ENCODE data around the gene FOXE1.

The FOXE1 gene

DNA sequence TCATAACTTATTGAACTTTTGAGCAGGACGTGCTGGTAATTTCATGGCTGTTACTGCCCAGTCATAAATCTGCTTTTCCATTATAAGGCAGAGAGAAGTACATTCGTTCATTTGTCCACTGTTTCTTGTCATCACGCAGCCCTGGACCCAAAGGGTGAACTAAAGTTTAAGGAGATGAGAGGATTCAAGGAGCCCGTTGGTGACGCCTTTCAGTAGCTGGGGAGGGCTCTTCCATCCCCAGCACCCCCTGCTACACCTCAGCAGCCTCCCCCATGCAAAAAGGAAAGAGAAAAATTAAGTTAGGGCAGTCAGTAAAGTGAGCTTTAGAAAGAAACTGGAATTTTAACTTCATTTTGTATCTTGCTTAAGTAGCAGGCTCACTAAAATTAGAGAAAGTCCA, 2.9 kb downstream of the FOXE1 start:
- H3K4me3 ChIP-seq (ENCODE audit: low read length), result no peak overlapping the region
- TF ChIP-seq, protein P1, sequence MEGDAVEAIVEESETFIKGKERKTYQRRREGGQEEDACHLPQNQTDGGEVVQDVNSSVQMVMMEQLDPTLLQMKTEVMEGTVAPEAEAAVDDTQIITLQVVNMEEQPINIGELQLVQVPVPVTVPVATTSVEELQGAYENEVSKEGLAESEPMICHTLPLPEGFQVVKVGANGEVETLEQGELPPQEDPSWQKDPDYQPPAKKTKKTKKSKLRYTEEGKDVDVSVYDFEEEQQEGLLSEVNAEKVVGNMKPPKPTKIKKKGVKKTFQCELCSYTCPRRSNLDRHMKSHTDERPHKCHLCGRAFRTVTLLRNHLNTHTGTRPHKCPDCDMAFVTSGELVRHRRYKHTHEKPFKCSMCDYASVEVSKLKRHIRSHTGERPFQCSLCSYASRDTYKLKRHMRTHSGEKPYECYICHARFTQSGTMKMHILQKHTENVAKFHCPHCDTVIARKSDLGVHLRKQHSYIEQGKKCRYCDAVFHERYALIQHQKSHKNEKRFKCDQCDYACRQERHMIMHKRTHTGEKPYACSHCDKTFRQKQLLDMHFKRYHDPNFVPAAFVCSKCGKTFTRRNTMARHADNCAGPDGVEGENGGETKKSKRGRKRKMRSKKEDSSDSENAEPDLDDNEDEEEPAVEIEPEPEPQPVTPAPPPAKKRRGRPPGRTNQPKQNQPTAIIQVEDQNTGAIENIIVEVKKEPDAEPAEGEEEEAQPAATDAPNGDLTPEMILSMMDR (IDR thresholded peaks at IDR 0.05; ENCODE audit: insufficient read depth, low read depth, low read length, missing control alignments), result no peak
- DNase-seq (ENCODE audit: low read depth), result no peak

DNA sequence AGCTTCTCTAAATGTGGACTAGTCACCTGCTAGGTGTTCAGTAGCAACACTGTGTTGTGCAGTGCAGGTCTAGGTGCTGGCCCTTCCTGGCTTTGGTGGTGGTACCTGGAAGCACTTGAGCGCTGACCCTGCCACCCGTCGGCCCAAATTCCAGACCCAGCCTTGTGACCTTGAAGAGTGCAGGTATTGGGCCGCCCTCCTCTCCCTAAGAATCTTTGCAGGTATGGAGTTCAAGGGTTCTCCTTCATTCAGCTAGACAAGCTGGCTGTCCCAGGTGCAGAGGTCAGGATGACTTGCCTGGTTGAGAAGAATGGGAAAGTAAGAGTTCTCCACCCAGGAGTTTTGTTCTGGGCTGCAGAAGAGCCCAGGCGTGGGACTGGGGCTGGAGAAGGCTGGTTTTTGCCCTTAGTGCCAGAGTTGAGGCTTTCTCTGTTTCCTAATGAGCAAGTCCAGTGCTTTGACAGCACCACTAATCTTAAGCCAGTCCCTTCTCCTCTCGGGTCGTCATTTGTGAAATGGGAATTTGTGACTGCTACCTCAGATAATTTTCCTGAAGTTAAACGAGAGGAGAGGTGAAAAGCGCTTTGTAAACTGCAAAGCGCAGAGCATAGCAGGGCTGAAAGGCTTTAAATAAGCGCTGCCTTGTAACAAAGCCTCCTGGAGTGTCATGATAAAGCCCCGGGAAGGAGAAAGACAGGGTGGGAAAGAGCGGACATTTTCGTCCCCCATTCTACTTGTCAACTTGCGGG, 4.0 kb downstream of the FOXE1 start:
- DNase-seq (ENCODE audit: low read depth), result no peak
- H3K4me3 ChIP-seq (ENCODE audit: low read length), result no peak overlapping the region
- TF ChIP-seq, protein P1 (IDR thresholded peaks at IDR 0.05; ENCODE audit: insufficient read depth, low read depth, low read length, missing control alignments), result no peak

DNA sequence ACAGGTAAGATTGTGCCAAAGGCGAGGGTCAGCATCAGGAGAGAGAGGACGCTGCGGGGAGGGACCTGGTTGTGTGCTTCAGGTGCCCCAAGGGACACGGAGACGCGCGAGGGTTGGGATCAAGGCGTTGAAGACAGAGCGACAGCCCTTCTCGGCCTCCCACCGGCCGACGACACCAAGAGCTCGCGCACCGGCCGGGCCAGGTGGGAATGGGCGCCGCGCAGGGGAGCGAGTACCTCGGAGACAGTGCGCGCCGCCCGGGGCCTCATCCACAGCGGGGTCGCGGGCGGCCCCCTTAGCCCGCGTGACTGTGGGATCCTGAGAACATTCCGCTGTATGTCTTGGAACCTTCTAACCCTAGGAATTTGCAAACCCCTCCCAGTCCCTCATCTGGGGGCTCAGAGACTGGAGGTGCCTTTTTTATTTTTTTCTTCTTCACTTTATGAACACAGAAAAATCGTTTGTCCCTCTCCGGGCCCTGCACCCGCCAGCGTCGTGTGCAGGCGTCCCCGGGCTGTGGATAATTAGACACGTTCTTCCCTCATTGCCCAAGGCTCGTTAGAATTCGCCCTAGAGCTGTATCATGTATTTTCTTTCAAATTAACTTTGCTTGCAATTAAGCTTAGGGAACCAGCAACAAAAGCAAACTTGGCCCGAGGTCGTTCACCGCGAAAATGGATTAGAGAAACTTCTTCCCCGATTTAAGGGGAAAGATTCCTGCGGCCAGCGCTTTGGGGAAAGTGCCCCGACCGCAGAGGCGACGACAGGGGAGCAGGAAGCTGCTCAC, 4.8 kb downstream of the FOXE1 start:
- no peak overlapping the region for H3K4me3 ChIP-seq (ENCODE audit: low read length)
- TF ChIP-seq, protein P1 (IDR thresholded peaks at IDR 0.05; ENCODE audit: insufficient read depth, low read depth, low read length, missing control alignments), result no peak
- DNase-seq (ENCODE audit: low read depth), result no peak

DNA sequence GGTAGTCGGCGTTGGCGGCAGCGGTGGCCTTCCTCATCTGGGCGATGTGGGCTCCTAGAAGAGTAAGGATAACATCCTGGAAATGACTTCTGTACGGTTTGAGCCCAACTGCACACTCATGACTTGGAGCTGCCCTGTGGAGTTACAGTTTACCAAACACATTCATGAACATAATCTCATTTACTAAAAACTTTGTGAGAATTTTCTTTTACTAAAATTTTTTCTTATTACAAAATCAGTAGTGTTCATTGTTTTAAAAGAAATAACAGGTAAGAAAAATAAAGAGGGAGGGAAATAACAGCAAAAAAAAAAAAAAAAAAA, 5.3 kb downstream of the FOXE1 start:
- DNase-seq (ENCODE audit: low read depth), result no peak
- TF ChIP-seq, protein P1 (IDR thresholded peaks at IDR 0.05; ENCODE audit: insufficient read depth, low read depth, low read length, missing control alignments), result no peak
- no peak overlapping the region for H3K4me3 ChIP-seq (ENCODE audit: low read length)

DNA sequence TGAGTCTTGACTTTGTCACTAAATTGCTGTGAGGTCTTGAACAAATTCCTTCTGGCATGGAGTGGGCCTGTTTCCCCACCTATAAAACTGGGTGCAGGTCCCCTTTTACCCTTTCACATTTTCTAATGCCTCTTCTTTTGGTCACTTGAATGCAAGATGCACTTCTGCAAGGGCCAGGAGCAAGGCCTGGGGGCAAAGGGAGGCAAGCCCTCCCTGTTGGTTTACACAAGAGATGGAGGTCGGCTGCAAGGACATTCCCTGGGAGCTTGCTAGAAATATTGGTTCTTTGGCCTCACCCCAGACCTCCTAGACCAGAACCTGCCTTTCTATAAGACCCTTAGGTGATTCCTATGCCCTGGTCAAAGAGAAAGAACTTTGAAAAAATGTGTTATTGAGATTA, 5.8 kb downstream of the FOXE1 start:
- H3K4me3 ChIP-seq (ENCODE audit: low read length), result no peak overlapping the region
- TF ChIP-seq, protein P1 (IDR thresholded peaks at IDR 0.05; ENCODE audit: insufficient read depth, low read depth, low read length, missing control alignments), result no peak
- no peak for DNase-seq (ENCODE audit: low read depth)

DNA sequence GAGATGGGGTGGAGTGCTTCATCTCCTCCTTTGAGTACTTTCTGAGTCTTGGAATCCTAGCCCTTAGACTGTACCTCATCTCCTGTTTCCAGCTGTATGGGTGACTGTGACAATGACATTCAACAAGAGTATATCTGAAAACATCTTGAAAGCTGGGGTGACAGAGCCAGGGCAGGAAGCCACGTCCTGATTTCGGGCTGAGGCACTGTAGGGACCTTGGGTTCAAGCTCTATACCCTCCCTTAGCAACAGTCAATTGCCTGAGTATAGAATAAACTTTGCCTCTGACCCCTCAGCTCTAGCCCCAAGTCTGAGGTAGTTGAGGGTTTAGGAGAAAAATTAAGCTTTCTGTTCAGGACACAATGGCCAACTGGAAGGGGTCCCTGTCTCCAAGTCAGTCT, 6.3 kb downstream of the FOXE1 start:
- DNase-seq (ENCODE audit: low read depth), result no peak

More for the DNA sequence above, 6.3 kb downstream of the FOXE1 start:
- TF ChIP-seq, protein P1 (IDR thresholded peaks at IDR 0.05; ENCODE audit: insufficient read depth, low read depth, low read length, missing control alignments), result no peak
- H3K4me3 ChIP-seq (ENCODE audit: low read length), result no peak overlapping the region

Measured in epithelial cell of esophagus (primary cell).